ENCODE data around the gene LILRB2. TPM values are rescaled to one million over a fixed set of nuclear protein-coding genes. Genes with fewer than 3 reads are reported as not detected.
A peak's percentile ranks its signal among the peaks of the same experiment; 100 is the strongest.

Gene LILRB2
- total RNA-seq, 1 experiment from 2014 or later, result not detected

DNA sequence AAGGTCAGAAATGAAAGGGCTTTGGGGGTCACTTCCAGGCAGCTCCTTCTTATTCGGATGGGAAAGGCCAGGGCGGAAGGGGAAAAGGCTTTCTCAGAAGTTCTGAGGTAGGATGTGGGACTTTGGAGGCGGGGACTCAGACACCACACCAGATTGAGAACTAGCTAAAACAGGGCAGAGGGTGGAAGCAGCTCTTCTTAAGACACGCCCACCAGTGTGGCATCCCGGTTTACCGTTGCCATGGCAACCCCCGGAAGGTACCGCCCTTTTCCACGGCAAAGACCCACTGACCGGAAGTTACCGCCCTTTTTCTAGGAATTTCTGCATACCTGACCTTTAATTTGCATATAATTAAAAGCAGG, 35.8 kb upstream of the LILRB2 start:
- no peak overlapping the region for H3K4ac ChIP-seq (ENCODE audit: low read depth, low read length)
- H2BK120ac ChIP-seq (ENCODE audit: low read depth, low read length, poor library complexity, severe bottlenecking), result no peak overlapping the region
- WGBS (ENCODE audit: extremely low coverage, insufficient read length, low lambda C conversion rate), result no CpG with 5 or more reads among the region's 11 CpGs
- H2BK20ac ChIP-seq (ENCODE audit: low read depth, low read length, poor library complexity, severe bottlenecking), result no peak overlapping the region
- no peak overlapping the region for H4K5ac ChIP-seq (ENCODE audit: insufficient read length, low read depth, low read length)
- no peak overlapping the region for H3K4me3 Mint-ChIP-seq
- H3K27ac Mint-ChIP-seq, result no peak overlapping the region; a peak in 1 of 7 replicates
- no peak overlapping the region for H2BK5ac ChIP-seq (ENCODE audit: insufficient read length, low read length)
- no peaks in the 10 kb centered on the region for H3K4me1 ChIP-seq (ENCODE audit: insufficient read depth, low read length)
- no peak overlapping the region for H3K23ac ChIP-seq (ENCODE audit: insufficient read length, low read depth, low read length)
- H3K4me1 Mint-ChIP-seq, result no peaks in the 10 kb centered on the region
- peaks cover 2 to 13% (median 9%) of the 10 kb centered on the region in 3 experiments; a peak in 6 of 7 replicates for H3K36me3 Mint-ChIP-seq (ENCODE audit: insufficient read depth in 1 of 3, low read depth in 3 of 3)
- H3K27ac ChIP-seq (ENCODE audit: insufficient read length, low read depth, low read length), result no peak overlapping the region
- no peak overlapping the region for H4K8ac ChIP-seq (replicated peaks; ENCODE audit: insufficient read length, low read depth, low read length)
- no peak overlapping the region for H3K9ac ChIP-seq (ENCODE audit: extremely low read depth, insufficient read length, low read length)
- H3K23me2 ChIP-seq (ENCODE audit: insufficient read length, low read depth, low read length, poor library complexity, severe bottlenecking), result no peaks in the 10 kb centered on the region
- no peak overlapping the region for H2AK5ac ChIP-seq (ENCODE audit: insufficient read length, low read length)
- H3K56ac ChIP-seq (ENCODE audit: insufficient read length, low read depth, low read length), result no peak overlapping the region
- peaks cover 38% of the 10 kb centered on the region for H3K27me3 Mint-ChIP-seq (ENCODE audit: low read depth)
- peaks cover 28 to 82% of the 10 kb centered on the region in 2 experiments for H3K9me3 Mint-ChIP-seq
- peak; percentile 84 for DNase-seq
- no peak overlapping the region for H2BK15ac ChIP-seq (ENCODE audit: low read depth, low read length)
- H3K27me3 ChIP-seq (ENCODE audit: insufficient read depth, low read length), result no peaks in the 10 kb centered on the region
- TF ChIP-seq, protein P1, sequence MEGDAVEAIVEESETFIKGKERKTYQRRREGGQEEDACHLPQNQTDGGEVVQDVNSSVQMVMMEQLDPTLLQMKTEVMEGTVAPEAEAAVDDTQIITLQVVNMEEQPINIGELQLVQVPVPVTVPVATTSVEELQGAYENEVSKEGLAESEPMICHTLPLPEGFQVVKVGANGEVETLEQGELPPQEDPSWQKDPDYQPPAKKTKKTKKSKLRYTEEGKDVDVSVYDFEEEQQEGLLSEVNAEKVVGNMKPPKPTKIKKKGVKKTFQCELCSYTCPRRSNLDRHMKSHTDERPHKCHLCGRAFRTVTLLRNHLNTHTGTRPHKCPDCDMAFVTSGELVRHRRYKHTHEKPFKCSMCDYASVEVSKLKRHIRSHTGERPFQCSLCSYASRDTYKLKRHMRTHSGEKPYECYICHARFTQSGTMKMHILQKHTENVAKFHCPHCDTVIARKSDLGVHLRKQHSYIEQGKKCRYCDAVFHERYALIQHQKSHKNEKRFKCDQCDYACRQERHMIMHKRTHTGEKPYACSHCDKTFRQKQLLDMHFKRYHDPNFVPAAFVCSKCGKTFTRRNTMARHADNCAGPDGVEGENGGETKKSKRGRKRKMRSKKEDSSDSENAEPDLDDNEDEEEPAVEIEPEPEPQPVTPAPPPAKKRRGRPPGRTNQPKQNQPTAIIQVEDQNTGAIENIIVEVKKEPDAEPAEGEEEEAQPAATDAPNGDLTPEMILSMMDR (conservative IDR thresholded peaks at IDR 0.05), result no peak
- no peak overlapping the region for H2AFZ ChIP-seq (ENCODE audit: low read length)
- H4K20me1 ChIP-seq (ENCODE audit: control insufficient read depth, insufficient read depth, insufficient read length), result no peaks in the 10 kb centered on the region
- no peaks in the 10 kb centered on the region for H3K79me2 ChIP-seq (ENCODE audit: insufficient read depth, low read length)
- H3K79me1 ChIP-seq (ENCODE audit: insufficient read depth, low read depth, low read length, poor library complexity, severe bottlenecking), result no peaks in the 10 kb centered on the region
- no peak overlapping the region for H3K14ac ChIP-seq (ENCODE audit: insufficient read depth, low read length)
- peaks cover 4% of the 10 kb centered on the region for H3K9me3 ChIP-seq (ENCODE audit: control insufficient read depth, low read depth, low read length)
- H3K18ac ChIP-seq (ENCODE audit: insufficient read length, low read depth, low read length), result no peak overlapping the region
- no peak overlapping the region for H4K91ac ChIP-seq (ENCODE audit: insufficient read length, low read depth, low read length)
- no peak overlapping the region for H2BK12ac ChIP-seq (ENCODE audit: insufficient read length, low read depth, low read length)
- H3T11ph ChIP-seq (ENCODE audit: low read length), result no peak overlapping the region
- no peak overlapping the region for H3K4me2 ChIP-seq (ENCODE audit: insufficient read depth, insufficient read length, low read length)
